HT1080 (cell line): ENCODE data around the gene SKI. TPM values are rescaled to one million over a fixed set of nuclear protein-coding genes. Genes with fewer than 3 reads are reported as not detected.

ENCODE experiments used
- DNase-seq: peaks from one replicate; pipeline ENCODE4 v3.0.0-alpha.2; 2015; ENCODE audit warnings: low read depth
- total RNA-seq: library from RNA; depleted of rRNA; stranded (reverse); fragments of >200 nt; shearing (Covaris generic); gene quantifications from 2 replicates; pipeline ENCODE4 v1.2.3, GENCODE V29; 2014

SKI gene
- total RNA-seq, 1 experiment from 2014 or later, result 18.0 TPM

GRCh38 chr1:2209400-2210083 lies 18.6 kb upstream of the SKI start:
- no peak for DNase-seq

GRCh38 chr1:2210084-2210653 lies 17.9 kb upstream of the SKI start:
- DNase-seq, result no peak

GRCh38 chr1:2210786-2211185 lies 17.3 kb upstream of the SKI start:
- DNase-seq, result no peak

- DNase-seq, result no peak
These were observed 15.9 kb upstream of the SKI start for GRCh38 chr1:2212274-2212531.

GRCh38 chr1:2212532-2213491 lies 15.3 kb upstream of the SKI start:
- peak; percentile 95 for DNase-seq

- no peak for DNase-seq
These were observed 14.3 kb upstream of the SKI start for GRCh38 chr1:2213576-2214505.

- DNase-seq, result no peak
These were observed 13.4 kb upstream of the SKI start for GRCh38 chr1:2214541-2215241.

- no peak for DNase-seq
These were observed 12.8 kb upstream of the SKI start for GRCh38 chr1:2215329-2215728.

- no peak for DNase-seq
These were observed 12.0 kb upstream of the SKI start for GRCh38 chr1:2215909-2216766.

- DNase-seq, result no peak
These were observed 11.4 kb upstream of the SKI start for GRCh38 chr1:2216767-2217058.

GRCh38 chr1:2221271-2221670 lies 6.8 kb upstream of the SKI start:
- DNase-seq, result no peak

GRCh38 chr1:2224170-2224584 lies 3.9 kb upstream of the SKI start:
- DNase-seq, result no peak

- DNase-seq, result no peak
These were observed 3.3 kb upstream of the SKI start for GRCh38 chr1:2224631-2225428.

GRCh38 chr1:2226525-2227345 lies 1.4 kb upstream of the SKI start:
- DNase-seq, result no peak

- DNase-seq, result peak; percentile 91
These were observed 568 bp upstream of the SKI start for GRCh38 chr1:2227346-2228156.

- no peak for DNase-seq
These were observed 546 bp downstream of the SKI start for GRCh38 chr1:2228694-2229036.

- peak; percentile 53 for DNase-seq
These were observed 1.1 kb downstream of the SKI start for GRCh38 chr1:2229037-2229864.
